Measurements from ENCODE around the gene PCDH10.

PCDH10 gene

DNA sequence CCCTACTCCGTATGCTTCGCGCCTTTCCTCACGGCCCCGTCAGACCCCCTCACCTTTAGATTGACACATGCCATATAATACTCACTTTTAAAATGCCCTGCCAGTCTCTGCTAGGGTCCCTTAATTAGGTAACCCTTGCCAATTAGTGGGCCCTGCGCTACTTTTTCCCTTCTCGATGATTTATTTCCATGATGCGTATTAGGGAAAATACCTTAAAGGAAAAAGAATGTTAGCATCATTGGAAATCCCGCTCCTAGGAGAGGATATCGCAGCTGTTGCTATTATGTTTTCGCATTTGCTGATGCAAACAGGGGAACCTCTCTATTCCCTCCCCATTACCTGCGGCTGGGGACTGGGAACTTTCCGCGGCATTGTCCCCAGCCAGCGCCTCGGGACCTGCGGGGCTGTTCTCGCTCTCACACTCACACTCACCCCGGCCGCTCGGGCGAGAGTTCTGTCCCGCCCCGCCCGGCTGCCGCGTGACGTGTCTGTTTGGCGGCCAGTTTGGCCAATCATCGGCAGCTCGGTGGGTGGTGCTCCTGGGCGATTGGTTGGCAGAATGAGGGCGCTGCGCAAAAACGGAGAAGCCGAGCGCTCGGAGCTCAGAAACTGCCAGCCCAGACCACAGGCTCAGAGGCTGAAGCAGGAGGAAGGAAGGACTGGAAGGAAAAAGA lies at the start of gene PCDH10:
TSS of gene PCDH10 (plus strand) at position 605 of the 674 bp plus-strand sequence. CDS start 847 bp downstream, outside the sequence.
- DNase-seq = peak; percentile 64 to 99 (median 97)

DNA sequence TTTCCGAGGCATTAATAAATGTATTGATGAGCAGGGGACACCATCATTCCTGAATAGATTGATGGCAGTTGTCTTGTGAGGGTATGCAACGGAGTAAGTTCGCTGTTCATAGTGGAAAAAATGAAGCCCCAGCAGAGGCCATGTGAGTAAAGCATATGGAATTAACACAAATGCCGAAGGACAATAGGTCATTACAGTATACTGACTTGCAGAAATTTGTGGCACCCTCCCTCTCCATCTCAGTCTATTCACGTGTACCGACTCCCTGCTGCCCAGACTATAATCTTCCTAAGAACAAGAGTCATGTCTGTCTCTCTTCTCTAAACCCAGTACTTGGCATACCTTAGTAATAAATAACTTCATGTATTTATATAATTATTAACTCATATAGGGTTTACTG lies 47.1 kb upstream of the PCDH10 start:
- no peak for DNase-seq

GRCh38 chr4:133102612-133103409 lies 46.3 kb upstream of the PCDH10 start:
- DNase-seq = no peak

DNA sequence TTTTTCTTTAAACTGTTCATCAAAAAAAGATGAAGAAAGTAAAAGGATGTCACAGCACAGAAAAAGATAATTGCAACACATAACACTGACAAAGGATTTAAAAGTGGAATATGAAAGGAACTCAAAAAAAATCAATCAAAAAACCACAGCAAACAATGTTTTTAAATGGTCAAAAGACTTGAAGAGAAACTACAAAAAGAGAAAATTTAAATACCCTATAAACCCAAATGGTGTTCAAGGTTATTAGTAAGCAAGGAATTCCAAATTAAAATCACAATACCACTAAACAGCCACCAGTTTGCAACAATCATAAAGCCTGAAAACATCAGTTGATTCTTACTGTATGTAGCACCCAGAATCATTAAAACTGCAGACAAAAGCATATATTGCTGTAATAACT lies 36.5 kb upstream of the PCDH10 start:
- DNase-seq = no peak

- no peak for DNase-seq
Observed at GRCh38 chr4:133124746-133125145, 24.3 kb upstream of the PCDH10 start.

DNA sequence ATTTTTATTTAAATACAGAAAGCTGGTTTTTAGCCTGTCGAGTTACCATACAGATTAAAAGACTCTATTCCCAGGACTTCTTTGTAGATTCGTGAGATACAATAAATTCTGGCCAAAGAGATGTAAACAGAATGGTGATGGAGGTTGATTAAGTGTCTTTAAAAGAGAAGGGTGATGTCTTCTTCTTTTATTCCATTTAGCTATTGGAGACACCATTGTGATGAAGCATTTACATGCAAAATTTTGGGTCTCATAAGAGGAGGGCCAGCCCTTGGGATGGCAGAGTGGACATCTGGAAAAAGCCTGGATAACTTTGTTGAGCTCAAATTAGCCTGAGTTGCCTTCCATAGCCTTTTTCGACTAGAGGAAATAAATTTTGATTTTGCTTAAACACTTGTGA lies 21.6 kb upstream of the PCDH10 start:
- no peak for DNase-seq

GRCh38 chr4:133129237-133129636 lies 19.9 kb upstream of the PCDH10 start:
- DNase-seq = no peak

GRCh38 chr4:133130171-133130570 lies 18.9 kb upstream of the PCDH10 start:
- no peak for DNase-seq

- DNase-seq = no peak
Observed at GRCh38 chr4:133131829-133132460, 17.1 kb upstream of the PCDH10 start.

DNA sequence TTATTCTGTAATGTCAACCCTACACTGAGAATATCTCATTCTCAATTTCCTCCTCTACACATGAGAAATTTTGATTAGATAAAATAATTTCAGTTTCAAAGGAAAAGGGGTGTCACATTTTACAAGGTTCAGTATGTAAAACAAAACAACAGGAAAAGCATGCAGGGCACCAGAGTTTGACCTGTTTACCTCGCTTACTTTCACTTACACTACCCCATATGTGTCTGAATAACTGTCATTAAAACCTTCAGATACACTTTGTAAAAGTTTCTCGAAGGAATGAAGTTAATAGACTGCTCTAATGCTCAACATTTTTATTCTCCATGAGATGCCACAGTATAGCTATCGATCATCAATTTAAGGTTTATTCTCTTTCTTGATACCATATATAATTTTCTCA lies 12.3 kb upstream of the PCDH10 start:
- no peak for DNase-seq

- no peak for DNase-seq
Observed at GRCh38 chr4:133137571-133137970, 11.5 kb upstream of the PCDH10 start.

- peak in 1 of 51 donors; percentile 51 for DNase-seq
Observed at GRCh38 chr4:133143775-133144430, 5.2 kb upstream of the PCDH10 start.

DNA sequence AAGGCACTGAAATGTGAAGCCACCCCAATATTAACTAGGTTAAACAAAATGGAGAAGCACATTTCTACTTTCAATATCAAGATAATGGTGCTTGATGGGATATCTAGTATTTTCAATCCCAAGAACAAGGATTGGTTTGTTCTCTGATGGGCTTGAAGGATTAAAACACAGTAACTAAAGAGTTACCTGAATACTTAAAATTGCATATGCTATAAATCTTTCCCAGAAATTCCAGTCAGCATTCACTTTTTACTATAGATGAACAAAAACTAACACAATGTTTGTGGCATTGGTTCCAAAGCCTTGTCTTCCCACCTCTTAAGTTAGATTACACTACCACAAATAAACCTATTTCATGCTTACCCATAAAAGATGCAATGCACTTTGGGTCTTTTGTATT lies 3.9 kb upstream of the PCDH10 start:
- peak in 1 of 51 donors; percentile 65 for DNase-seq

DNA sequence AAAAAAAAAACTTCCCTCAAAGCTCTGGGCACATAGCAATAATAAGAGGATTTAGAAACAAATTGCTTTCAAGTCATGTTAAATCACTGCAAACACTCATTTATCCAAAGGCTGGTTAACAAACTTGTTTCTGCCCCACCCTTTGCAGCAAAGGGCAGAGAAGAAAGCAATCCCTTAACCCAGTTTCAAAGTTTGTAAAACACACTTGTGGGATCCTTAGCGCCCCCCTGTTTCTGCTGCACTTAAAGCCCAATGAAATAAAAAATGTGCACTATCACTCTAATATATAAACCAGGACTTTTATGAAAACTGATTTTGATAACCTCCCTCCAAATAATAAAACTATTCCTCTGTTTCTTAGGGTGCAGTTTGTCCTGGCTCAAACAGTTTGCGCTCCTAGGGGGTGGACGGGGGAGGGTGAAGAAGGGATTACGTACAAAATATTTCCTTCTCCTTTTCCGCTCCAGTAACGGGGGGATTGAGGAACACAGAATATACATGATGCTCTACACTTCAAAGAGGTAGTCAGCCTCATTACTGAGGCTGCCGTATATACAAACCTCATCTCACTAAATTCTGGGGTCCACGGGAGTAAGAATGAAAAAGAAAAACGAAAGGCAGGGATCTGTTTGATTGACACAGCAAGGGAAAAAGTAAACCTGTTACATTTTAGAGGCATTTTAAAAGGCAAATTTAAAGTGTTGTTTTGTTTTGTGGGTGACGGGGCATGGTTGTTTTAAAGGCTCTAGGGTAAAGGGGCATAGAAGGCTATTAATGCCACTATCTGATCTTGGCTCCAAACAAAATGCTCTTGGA lies 3.1 kb upstream of the PCDH10 start:
- peak in 13 of 51 donors; percentile 1 to 89 (median 16) for DNase-seq

- peak in 48 of 51 donors; percentile 21 to 97 (median 62) for DNase-seq
Observed at GRCh38 chr4:133146574-133147241, 2.4 kb upstream of the PCDH10 start.

GRCh38 chr4:133147286-133147821 lies 1.7 kb upstream of the PCDH10 start:
- DNase-seq = peak in 20 of 51 donors; percentile 6 to 88 (median 26)

GRCh38 chr4:133147921-133148689 lies 989 bp upstream of the PCDH10 start:
- DNase-seq = peak in 47 of 51 donors; percentile 6 to 88 (median 53)

DNA sequence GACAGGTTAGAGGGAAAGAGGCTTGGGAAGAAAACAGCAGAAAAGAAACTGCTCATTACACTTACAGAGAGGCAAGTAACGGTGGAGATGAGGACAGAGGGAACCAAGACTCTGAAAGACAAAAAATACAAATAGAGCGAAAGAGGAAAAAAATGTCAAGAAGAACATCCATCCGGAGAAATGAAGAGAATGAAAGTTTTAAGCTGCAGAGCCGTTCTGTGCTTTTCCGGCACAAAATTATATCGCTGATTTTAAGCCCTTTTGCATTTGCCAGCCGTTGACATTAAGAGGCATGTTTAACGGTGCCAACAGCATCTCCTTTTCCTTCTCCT lies 236 bp downstream of the PCDH10 start:
- DNase-seq = peak in 1 of 51 donors; percentile 50

DNA sequence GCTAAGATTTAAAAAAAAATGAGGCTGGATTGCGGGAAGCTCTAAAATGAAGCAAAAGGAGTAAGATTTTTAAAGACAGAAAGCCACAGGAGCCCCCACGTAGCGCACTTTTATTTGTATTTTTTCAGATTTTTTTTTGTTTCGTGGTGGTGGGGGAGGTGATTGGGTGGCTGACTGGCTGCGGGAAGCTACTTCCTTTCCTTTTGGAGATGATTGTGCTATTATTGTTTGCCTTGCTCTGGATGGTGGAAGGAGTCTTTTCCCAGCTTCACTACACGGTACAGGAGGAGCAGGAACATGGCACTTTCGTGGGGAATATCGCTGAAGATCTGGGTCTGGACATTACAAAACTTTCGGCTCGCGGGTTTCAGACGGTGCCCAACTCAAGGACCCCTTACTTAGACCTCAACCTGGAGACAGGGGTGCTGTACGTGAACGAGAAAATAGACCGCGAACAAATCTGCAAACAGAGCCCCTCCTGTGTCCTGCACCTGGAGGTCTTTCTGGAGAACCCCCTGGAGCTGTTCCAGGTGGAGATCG lies 908 bp downstream of the PCDH10 start:
- DNase-seq = peak in 10 of 51 donors; percentile 4 to 80 (median 46)
